Fibroblast of the aortic adventitia (primary cell): ENCODE data around the gene TUBB8B. TPM values are rescaled to one million over a fixed set of nuclear protein-coding genes. Genes with fewer than 3 reads are reported as not detected.
"Not testable (repeated sequence)": the region's sequence is repeated elsewhere in the genome, so short reads cannot be mapped to it uniquely, and the experiment has no call there.

Experiments
- DNase-seq: peaks from one replicate; pipeline ENCODE4 v3.0.0-alpha.2; 2010; ENCODE audit warnings: low read depth
- H3K4me3 ChIP-seq: 2 replicates; pipeline ENCODE4 v1.5.1; 2011; ENCODE audit warnings: low read depth, mild to moderate bottlenecking, control low read depth, low read length, moderate library complexity
- total RNA-seq: library from RNA; depleted of rRNA; stranded (reverse); fragments of >200 nt; gene quantifications from 2 replicates; pipeline ENCODE4 v1.2.3, GENCODE V29; 2012; ENCODE audit warnings: low replicate concordance

TUBB8B gene
- total RNA-seq, result not detected in 2 replicates

DNA sequence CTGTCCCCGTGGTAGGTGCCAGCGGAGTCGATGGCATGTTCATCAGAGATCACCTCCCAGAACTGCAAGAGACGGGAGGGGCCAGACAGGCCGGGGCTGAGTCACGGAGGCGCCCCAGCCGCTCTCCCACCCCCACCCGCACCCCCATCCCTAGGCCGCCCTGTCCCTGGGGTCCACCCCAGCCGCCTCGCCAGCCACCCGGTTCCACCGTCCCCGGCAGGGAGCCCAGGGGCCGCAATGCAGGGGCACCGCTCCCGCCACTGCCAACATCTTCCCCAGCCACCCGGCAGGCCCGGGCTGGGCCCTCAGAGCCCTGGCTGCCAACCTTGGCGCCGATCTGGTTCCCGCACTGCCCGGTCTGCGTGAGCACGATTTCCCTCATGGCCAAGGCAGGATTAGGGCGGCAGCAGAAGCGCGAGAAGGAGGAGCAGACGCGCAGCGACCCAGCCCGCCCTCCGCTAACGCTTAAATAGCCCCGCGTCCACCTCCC, at the start of gene TUBB8B:
TSS of gene TUBB8B (minus strand) at position 440 of the 490 bp plus-strand sequence. CDS start at position 382, 58 bp downstream.
- H3K4me3 ChIP-seq, DNase-seq: not testable (repeated sequence)

DNA sequence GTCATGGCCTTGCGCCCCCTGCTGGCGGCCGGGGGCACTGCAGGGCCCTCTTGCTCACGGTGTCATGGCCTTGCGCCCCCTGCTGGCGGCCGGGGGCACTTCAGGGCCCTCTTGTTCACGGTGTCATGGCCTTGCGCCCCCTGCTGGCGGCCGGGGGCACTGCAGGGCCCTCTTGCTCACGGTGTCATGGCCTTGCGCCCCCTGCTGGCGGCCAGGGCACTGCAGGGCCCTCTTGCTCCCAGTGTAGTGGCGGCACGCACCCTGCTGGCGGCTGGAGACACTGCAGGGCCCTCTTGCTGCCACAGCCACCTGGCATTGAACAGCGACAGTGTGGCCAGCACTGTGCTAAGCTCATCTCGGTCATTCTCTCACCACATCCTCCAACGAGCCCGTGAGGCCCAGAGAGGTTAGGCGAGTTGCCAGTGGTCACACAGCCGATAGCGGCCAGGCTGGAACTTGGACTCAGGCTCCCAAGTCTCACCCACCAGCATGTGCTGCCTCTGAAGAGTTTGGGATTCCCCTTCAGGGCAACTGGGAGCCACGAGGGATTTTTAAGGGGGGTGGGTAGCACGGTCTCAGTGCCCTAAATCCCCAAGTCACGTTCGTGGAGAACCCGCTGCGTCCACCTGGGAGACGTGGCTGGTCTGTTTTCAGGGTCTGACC, 48.0 kb upstream of the TUBB8B start:
- H3K4me3 ChIP-seq, DNase-seq: not testable (repeated sequence)

DNA sequence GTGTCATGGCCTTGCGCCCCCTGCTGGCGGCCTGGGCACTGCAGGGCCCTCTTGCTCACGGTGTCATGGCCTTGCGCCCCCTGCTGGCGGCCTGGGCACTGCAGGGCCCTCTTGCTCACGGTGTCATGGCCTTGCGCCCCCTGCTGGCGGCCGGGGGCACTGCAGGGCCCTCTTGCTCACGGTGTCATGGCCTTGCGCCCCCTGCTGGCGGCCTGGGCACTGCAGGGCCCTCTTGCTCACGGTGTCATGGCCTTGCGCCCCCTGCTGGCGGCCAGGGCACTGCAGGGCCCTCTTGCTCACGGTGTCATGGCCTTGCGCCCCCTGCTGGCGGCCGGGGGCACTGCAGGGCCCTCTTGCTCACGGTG, 47.3 kb upstream of the TUBB8B start:
- H3K4me3 ChIP-seq, DNase-seq: not testable (repeated sequence)

DNA sequence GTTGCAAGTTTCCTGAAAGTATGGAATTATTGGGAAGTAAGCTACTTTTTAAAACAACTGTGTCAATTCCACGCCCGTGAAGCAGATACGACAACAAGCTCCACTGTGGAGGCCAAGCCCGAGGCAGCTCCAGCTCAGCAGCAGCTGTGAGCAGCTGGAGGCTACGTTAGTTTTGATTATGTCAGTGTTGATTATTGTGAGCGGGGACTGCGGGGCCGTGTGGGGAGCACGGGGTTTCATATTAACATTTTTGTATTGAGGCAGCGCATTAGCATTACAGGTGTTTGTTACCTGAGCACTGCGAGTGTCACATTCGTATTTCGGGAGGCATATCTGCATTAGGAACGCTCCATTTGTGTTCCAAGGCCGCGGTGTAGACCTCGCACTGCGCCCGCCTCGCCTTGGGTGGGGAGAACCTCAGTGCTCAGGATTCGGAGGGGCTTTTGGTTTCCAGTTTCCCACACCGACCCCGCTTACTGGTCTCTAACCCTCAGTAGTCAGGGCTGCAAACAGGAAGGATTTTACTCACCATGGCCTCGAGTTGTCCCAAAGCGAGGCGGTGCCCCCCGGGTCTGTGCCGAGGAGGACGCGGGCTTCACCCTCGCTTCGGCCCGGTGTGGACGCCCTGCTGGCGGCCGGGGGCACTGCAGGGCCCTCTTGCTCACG, 46.8 kb upstream of the TUBB8B start:
- not testable (repeated sequence) for H3K4me3 ChIP-seq, DNase-seq

DNA sequence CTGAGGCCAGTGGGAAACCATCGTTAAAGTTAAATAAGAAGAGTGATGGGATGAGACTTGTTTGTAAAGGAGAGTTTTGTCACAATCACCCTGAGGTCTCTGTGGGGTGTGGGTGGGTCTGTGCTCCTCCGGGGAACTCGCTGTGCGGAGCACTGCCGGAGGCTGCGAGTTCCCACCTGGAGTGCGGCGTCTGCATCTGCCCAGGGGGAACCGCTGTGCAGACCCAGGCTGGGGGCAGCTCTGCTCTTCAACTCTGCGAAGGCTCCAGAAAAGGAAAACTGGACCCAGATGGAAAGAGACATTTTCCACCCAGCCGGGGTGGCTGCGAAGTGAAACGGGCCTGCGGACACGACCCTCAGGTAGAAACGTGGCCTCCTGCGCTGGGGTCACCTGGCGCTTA, 46.2 kb upstream of the TUBB8B start:
- DNase-seq, H3K4me3 ChIP-seq: not testable (repeated sequence)

DNA sequence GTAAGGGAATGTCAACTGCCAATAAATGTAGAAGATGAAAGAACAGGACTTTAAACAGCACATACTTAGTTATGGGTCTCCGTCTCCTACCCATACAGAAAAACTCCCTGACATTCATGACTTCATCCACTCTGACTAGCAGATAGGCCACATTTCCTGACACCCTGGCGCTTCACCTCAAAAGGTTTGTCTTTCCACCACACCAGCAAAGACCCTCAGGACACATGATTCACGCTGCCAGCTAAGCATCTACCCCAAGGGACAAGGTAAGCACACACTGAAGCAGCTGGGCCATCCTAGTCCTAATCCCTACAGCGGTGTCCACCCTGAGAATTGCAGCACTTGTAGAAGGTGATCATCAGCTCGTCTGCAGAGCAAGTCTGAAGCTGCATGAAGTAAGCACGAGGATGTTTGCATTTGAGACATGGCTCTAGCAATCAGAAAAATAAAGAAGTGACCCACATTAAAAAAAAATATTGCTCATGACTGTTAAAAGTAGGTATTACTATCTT, 44.5 kb upstream of the TUBB8B start:
- H3K4me3 ChIP-seq, result not testable (repeated sequence)

DNA sequence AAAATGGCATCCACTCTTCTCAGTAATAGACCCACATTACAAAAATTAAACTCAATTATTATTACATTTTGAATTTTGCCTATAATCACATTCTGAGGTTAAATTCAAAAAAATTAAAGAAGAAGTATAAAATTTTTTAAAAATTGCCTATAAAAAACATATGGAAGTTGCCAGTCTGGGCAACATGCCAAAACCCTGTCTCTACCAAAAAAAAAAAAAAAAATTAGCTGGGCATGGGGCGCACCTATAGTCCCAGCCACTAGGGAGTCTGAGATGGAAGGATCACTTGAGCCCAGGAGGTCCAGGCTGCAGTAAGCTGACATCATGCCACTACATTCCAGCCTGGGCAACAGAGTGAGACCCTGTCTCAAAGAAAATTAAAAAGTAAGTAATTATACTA, 42.1 kb upstream of the TUBB8B start:
- not testable (repeated sequence) for H3K4me3 ChIP-seq, DNase-seq

More for the DNA sequence above, 44.5 kb upstream of the TUBB8B start:
- not testable (repeated sequence) for DNase-seq

DNA sequence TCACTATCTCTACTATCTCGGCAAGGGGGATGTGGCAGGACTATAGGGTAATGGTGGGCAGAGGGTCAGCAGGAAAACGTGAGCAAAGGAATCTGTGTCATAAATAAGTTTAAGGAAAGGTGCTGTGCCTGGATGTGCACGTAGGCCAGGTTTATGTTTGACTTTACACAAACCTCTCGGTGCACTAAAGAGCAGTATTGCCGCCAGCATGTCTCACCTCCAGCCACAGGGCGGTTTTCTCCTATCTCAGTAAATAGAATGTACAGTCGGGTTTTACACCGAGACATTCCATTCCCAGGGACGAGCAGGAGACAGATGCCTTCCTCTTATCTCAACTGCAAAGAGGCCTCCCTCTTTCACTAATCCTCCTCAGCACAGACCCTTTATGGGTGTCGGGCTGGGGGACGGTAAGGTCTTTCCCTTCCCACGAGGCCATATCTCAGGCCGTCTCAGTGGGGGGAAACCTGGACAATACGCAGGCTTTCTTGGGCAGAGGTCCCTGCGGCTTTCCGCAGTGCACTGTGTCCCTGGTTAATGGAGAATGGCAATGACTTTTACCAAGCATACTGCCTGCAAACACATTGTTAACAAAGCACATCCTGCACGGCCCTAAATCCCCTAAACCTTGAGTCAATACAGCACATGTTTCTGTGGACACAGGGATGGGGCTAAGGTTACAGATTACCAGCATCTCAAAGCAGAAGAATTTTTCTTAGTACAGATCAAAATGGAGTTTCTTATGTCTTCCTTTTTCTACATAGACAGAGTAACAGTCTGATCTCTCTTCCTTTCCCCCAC, 41.2 kb upstream of the TUBB8B start:
- H3K4me3 ChIP-seq, DNase-seq: not testable (repeated sequence)

DNA sequence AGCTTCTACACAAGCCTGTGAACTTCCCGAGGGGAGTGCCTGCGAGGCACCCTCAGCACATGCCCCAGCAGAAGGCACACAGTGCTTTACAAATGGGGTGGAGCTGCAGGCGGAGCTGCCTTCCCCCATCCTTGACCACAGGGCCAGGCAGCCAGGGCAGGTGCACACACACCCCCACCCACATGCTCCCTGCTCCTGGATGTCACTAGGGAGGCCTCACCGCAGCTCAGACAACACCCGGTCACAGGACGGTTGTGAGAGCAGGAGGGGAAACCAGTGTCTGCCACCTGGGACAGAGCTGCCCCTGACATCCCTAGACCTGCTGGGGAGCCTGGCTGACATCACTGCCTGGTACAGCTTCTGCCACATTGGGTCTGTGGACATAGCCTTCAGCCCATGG, 39.7 kb upstream of the TUBB8B start:
- H3K4me3 ChIP-seq, DNase-seq: not testable (repeated sequence)

DNA sequence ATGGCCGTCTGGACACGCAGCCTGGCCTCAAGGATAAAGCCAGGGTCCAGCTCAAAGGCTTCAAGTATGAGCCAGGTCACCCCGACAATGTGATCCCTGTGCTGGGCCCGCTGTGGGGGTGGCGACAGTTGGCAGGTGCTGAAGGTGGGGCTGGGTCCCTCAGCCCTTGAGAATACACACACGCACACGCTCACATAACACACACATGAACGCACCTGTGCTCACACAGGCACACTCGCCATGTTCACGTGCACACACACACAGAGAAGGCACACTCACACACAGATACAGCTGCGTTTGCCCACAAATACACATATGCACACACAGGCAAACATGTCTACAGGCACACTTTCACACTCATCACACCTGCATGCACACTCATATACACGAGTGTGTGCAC, 35.4 kb upstream of the TUBB8B start:
- DNase-seq, result not testable (repeated sequence)

DNA sequence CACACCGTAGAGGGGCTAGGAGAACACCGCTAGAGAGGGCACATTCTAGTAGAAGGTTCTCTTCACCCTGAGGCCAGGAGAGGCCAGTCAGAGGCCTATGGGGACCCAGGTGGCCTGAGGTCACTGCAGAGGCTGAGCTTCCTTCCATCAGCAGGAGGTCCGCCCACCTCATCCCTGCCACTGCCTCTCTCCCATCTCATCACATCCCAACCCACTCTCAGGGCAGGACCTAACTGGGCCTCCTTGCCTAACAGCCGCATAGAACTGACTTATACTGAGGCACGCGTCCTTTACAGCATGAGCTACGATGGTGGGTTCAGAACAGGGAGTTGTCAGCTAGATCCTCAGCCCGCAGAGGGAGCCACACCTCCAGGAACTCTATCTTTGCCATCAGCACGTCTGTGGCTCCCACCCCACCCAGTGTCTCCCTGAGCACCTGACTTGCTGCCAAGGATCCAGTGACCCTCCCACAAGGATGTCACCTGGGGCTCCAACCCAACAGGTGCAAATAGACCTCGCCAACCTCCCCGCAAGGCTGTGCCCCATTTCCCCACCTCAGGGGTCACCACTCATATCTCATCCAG, 33.3 kb upstream of the TUBB8B start:
- not testable (repeated sequence) for H3K4me3 ChIP-seq

More for the DNA sequence above, 35.4 kb upstream of the TUBB8B start:
- not testable (repeated sequence) for H3K4me3 ChIP-seq

DNA sequence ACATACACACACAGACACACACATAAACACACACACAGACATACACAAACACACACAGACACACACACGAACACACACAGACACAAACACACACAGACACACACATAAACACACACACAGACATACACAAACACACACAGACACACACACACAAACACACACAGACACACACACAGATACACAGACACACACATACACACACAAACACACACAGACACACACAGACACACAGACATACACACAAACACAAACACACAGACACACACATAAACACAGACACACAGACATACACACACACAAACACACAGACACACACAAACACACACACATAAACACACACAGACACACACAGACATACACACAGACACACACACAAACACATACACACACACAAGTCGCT, 31.5 kb upstream of the TUBB8B start:
- DNase-seq, H3K4me3 ChIP-seq: not testable (repeated sequence)

More for the DNA sequence above, 33.3 kb upstream of the TUBB8B start:
- DNase-seq, result not testable (repeated sequence)

DNA sequence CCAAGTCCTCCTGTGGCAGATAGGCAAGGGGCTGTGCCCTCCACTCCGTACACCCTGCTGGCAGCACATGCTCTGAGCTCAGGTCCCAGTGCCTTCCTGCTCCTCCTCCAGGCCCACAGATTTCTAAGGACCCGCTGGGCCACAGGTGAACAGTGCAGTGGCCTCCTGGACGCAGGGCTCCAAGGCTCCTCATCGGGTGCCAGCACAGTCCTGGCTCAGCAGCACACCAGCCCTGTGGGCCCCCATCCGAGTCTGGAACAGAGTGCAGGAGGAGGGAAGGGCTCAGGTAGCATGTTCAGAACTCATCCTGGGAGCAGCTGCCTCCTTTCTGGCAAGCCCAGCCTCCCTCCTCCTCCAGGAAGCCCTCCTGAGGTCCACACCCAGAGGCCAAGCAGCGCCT, 30.8 kb upstream of the TUBB8B start:
- not testable (repeated sequence) for DNase-seq, H3K4me3 ChIP-seq

DNA sequence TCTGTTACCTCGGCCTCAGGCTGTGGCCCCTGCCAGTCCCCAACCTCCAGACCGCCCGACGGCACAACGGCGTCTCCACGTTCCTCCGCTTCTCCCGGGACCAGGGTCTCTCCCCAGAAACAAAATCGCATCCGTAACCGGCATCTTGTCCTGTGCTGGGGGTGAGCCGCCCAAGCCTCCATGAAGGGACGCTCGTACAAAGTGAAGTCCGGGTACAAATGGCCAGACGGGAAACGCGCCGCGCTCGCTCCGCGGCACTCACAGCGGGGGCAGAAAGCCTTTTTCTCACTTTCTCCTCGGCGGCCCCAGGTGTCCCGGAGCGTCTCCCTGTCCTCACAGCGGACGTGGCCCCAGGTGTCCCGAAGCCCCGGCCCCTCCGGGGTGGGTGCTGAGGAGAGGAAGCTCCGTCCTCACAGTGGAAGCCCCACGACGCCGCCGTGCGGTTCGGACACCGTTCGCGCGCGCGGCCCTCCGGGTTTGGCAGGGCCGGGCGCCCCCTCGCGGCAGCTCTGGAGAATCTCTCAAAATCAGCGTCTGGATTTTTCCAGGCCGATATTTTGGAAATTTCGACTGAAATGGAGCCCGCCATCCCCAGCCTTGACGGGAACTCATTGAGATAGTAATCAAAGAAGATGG, 26.2 kb upstream of the TUBB8B start:
- not testable (repeated sequence) for DNase-seq, H3K4me3 ChIP-seq

DNA sequence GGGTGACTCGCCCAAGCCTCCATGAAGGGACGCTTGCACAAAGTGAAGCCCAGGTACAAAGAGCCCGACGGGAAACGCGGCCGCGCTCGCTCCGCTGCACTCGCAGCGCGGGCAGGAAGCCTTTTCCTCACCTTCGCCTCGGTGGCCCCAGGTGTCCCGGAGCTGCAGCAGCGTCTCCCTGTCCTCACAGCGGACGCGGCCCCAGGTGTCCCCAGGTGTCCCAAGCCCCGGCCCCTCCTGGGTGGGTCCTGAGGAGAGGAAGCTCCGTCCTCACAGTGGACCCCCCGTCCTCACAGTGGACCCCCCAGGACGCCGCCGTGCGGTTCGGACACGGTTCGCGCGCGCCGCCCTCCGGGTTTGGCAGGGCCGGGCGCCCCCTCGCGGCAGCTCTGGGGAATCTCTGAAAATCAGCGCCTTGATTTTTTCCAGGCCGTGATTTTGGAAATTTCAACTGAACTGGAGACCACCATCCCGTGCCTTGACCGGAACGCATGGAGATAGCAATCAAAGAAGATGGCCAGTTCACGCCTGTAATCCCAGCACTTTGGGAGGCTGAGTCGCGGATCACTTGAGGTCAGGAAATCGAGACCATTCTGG, 23.9 kb upstream of the TUBB8B start:
- DNase-seq, H3K4me3 ChIP-seq: not testable (repeated sequence)

DNA sequence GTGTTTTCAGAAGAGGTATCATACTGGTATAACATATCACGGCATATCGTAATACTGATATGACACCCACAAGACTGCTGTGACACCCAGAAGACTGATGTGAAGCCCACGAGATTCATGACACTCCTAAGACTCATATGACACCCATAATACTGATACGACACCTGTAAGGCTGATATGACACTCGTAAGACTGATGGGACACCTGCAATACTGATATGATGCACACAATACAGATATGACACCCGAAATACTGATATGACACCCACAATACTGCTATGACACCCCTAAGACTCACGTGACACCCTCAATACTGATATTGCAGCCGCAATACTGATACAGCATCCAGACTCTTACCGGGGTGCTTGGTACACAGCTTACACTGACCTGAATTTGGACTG, 18.3 kb upstream of the TUBB8B start:
- not testable (repeated sequence) for H3K4me3 ChIP-seq, DNase-seq

DNA sequence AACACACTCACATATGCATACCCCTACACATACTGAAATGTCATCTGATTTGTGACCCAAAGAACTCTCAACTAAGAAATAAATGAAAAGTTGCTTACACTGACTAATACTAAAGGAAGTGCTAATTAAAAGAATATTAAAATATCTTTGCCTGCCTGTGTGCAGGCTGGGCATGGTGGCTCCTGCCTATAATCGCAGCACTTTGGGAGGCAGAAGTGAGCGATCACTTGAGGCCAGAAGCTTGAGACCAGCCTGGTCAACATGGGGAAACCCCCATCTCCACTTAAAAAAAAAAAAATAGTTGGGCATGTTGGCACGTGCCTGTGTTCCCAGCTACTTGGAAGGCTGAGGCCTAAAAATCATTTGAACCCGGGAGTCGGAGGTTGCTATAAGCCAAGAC, 14.9 kb upstream of the TUBB8B start:
- not testable (repeated sequence) for DNase-seq, H3K4me3 ChIP-seq

DNA sequence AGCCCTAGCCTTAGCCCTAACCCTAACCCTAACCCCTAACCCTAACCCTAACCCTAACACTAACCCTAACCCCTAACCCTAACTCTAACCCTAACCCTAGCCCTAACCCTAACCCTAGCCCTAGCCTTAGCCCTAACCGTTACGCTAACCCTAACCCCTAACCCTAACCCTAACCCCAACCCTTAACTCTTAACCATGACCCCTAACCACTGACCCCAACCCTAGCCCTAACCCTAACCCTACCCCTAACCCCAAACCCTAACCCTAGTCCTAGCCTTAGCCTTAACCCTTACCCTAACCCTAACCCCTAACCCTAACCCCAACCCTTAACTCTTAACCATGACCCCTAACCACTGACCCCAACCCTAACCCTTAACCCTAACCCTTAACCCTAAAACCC, 14.2 kb upstream of the TUBB8B start:
- DNase-seq, H3K4me3 ChIP-seq: not testable (repeated sequence)
